ENCODE results near the gene TXNDC12.

DNA sequence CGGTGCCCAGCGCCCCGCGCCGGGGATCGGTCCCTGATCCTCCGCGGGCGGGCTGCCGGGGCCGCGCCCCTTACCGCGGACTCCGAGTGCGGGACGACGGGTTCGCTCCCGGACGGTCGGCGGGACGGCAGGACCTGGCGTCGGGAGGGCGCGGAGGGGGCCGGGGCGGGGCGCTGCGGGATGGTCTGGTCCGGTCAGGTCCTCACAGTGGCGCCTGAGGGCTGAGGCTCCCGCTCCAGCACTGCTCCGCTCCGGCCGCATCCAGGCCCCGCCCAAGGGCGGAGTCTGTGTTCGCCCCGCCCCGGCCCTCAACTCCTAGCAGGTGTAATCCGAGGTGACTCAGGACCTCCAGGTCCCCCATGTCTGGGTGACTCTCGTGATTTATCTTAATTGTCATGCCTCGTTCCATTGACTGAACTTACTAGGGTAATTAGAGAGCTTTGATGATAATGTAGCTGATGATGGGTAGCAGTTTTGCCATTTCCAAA, 64.5 kb downstream of the TXNDC12 start, which contains the start of gene RAB3B:
- TF ChIP-seq, protein P1, sequence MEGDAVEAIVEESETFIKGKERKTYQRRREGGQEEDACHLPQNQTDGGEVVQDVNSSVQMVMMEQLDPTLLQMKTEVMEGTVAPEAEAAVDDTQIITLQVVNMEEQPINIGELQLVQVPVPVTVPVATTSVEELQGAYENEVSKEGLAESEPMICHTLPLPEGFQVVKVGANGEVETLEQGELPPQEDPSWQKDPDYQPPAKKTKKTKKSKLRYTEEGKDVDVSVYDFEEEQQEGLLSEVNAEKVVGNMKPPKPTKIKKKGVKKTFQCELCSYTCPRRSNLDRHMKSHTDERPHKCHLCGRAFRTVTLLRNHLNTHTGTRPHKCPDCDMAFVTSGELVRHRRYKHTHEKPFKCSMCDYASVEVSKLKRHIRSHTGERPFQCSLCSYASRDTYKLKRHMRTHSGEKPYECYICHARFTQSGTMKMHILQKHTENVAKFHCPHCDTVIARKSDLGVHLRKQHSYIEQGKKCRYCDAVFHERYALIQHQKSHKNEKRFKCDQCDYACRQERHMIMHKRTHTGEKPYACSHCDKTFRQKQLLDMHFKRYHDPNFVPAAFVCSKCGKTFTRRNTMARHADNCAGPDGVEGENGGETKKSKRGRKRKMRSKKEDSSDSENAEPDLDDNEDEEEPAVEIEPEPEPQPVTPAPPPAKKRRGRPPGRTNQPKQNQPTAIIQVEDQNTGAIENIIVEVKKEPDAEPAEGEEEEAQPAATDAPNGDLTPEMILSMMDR (IDR thresholded peaks at IDR 0.05), result no peak
- TF ChIP-seq POLR2A (IDR thresholded peaks at IDR 0.05), result no peak

Data from body of pancreas (tissue), 4 donors.